HUES48 (cell line): ENCODE data around the gene TMEM92.

Experiments used
- H3K27ac ChIP-seq: one replicate; pipeline ENCODE4 v1.7.0; 2013; ENCODE audit warnings: low read depth, low read length, inconsistent platforms
- H3K27me3 ChIP-seq: 2 replicates; pipeline ENCODE4 v1.6.1; 2013; ENCODE audit warnings: mild to moderate bottlenecking, low read length; ENCODE audit not compliant: control insufficient read depth, insufficient read depth
- H3K36me3 ChIP-seq: 2 replicates; pipeline ENCODE4 v1.6.1; 2013; ENCODE audit warnings: low read length; ENCODE audit not compliant: control insufficient read depth, insufficient read depth
- H3K4me1 ChIP-seq: 2 replicates; pipeline ENCODE4 v1.6.1; 2013; ENCODE audit warnings: mild to moderate bottlenecking, low read length; ENCODE audit not compliant: control insufficient read depth, insufficient read depth
- H3K4me3 ChIP-seq: 2 replicates; pipeline ENCODE4 v1.5.1; 2013; ENCODE audit warnings: mild to moderate bottlenecking, low read depth, low read length
- H3K9ac ChIP-seq: 2 replicates; pipeline ENCODE4 v1.6.1; 2013; ENCODE audit warnings: mild to moderate bottlenecking, low read depth, low read length, moderate library complexity
- H3K9me3 ChIP-seq: 2 replicates; pipeline ENCODE4 v1.6.1; 2013; ENCODE audit warnings: low read length; ENCODE audit not compliant: control insufficient read depth, insufficient read depth

The TMEM92 gene

GRCh38 chr17:50255766-50256635 lies 18.3 kb upstream of the TMEM92 start:
- Histone ChIP-seq H3K4me3 (no peak overlapping the region), H3K4me1 (peaks cover 8% of the 10 kb centered on the region; the same call in 1 of the 2 replicates), H3K9me3 (no peaks in the 10 kb centered on the region; the same call in 1 of the 2 replicates), H3K9ac (no peak overlapping the region), H3K36me3 (no peaks in the 10 kb centered on the region), H3K27me3 (no peaks in the 10 kb centered on the region), H3K27ac (no peak overlapping the region)

- H3K9me3 ChIP-seq, result no peaks in the 10 kb centered on the region
- no peak overlapping the region for H3K27ac ChIP-seq
- no peak overlapping the region for H3K9ac ChIP-seq
- no peaks in the 10 kb centered on the region for H3K36me3 ChIP-seq
- H3K4me3 ChIP-seq, result no peak overlapping the region
- H3K27me3 ChIP-seq, result no peaks in the 10 kb centered on the region
- peaks cover 8% of the 10 kb centered on the region; the same call in 1 of the 2 replicates for H3K4me1 ChIP-seq
Measured at GRCh38 chr17:50256826-50257618, 17.2 kb upstream of the TMEM92 start.

GRCh38 chr17:50257676-50258224 lies 16.5 kb upstream of the TMEM92 start:
- Histone ChIP-seq H3K27me3 (no peaks in the 10 kb centered on the region), H3K27ac (no peak overlapping the region), H3K9me3 (no peaks in the 10 kb centered on the region), H3K4me1 (peaks cover 8% of the 10 kb centered on the region; the same call in 1 of the 2 replicates), H3K36me3 (no peaks in the 10 kb centered on the region), H3K9ac (no peak overlapping the region), H3K4me3 (no peak overlapping the region)

- no peaks in the 10 kb centered on the region for H3K9me3 ChIP-seq
- peaks cover 11% of the 10 kb centered on the region; the same call in 1 of the 2 replicates for H3K4me1 ChIP-seq
- H3K9ac ChIP-seq, result no peak overlapping the region
- H3K4me3 ChIP-seq, result no peak overlapping the region
- H3K27me3 ChIP-seq, result no peaks in the 10 kb centered on the region
- H3K36me3 ChIP-seq, result no peaks in the 10 kb centered on the region
- H3K27ac ChIP-seq, result no peak overlapping the region
Measured at GRCh38 chr17:50258647-50259476, 15.4 kb upstream of the TMEM92 start.

GRCh38 chr17:50259477-50260324 lies 14.6 kb upstream of the TMEM92 start:
- Histone ChIP-seq H3K9ac (no peak overlapping the region), H3K27me3 (no peaks in the 10 kb centered on the region), H3K4me3 (no peak overlapping the region), H3K36me3 (no peaks in the 10 kb centered on the region), H3K27ac (no peak overlapping the region), H3K4me1 (peaks cover 13% of the 10 kb centered on the region; the same call in 1 of the 2 replicates), H3K9me3 (no peaks in the 10 kb centered on the region)

- Histone ChIP-seq H3K4me3 (no peak overlapping the region), H3K27ac (no peak overlapping the region), H3K4me1 (peaks cover 13% of the 10 kb centered on the region; the same call in 1 of the 2 replicates), H3K36me3 (no peaks in the 10 kb centered on the region), H3K27me3 (no peaks in the 10 kb centered on the region), H3K9ac (no peak overlapping the region), H3K9me3 (no peaks in the 10 kb centered on the region)
Measured at GRCh38 chr17:50260501-50260911, 13.8 kb upstream of the TMEM92 start.

- Histone ChIP-seq H3K27me3 (no peaks in the 10 kb centered on the region), H3K27ac (no peak overlapping the region), H3K9ac (no peak overlapping the region), H3K4me3 (no peak overlapping the region), H3K4me1 (peaks cover 13% of the 10 kb centered on the region; the same call in 1 of the 2 replicates), H3K36me3 (no peaks in the 10 kb centered on the region), H3K9me3 (no peaks in the 10 kb centered on the region)
Measured at GRCh38 chr17:50261051-50261915, 13.0 kb upstream of the TMEM92 start.

GRCh38 chr17:50262001-50262794 lies 12.1 kb upstream of the TMEM92 start:
- H3K27me3 ChIP-seq, result no peaks in the 10 kb centered on the region
- H3K4me1 ChIP-seq, result peaks cover 13% of the 10 kb centered on the region; the same call in 1 of the 2 replicates
- H3K36me3 ChIP-seq, result no peaks in the 10 kb centered on the region
- H3K4me3 ChIP-seq, result no peak overlapping the region
- H3K9me3 ChIP-seq, result no peaks in the 10 kb centered on the region
- H3K27ac ChIP-seq, result no peak overlapping the region
- no peak overlapping the region for H3K9ac ChIP-seq
